ENCODE measurements around the gene CCDC34.
A peak's percentile ranks its signal among the peaks of the same experiment; 100 is the strongest.

Gene CCDC34

DNA sequence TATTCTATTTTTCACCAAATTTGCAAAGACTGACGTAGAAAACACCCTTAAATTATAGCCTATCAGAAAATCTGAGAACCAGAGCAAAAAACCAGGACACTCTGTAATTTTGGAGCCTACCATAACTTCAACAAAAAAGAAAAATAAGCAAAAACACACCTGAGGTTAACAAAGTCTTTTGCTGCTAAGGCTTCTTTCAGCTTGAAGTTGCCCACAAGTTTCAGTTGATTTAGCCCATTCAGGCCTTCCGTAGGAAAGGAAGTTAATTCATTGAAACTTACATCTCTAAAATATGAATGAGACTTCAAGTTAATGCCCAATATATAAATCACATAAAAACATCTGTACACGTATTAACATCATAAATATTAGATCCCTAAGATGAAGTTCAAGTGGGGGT lies 10.4 kb upstream of the CCDC34 start:
- WGBS (ENCODE audit: insufficient coverage): 100% methylated on average over 1 of the region's 3 CpGs
- no peaks in the 10 kb centered on the region for H3K36me3 ChIP-seq (ENCODE audit: control insufficient read depth in 4 of 4, insufficient read depth in 4 of 4, low read length in 3 of 4)
- H3K9me3 ChIP-seq (ENCODE audit: control extremely low read depth in 1 of 5, control insufficient read depth in 4 of 5, insufficient read depth in 2 of 5, low read depth in 1 of 5, low read length in 4 of 5): no peaks in the 10 kb centered on the region
- no peak overlapping the region for H3K4me3 ChIP-seq (ENCODE audit: control insufficient read depth in 1 of 7, extremely low read depth in 1 of 7, insufficient read depth in 4 of 7, low read depth in 2 of 7, low read length in 6 of 7)
- no peak for DNase-seq
- peaks cover 0 to 3% (median 0%) of the 10 kb centered on the region in 4 experiments for H3K4me1 ChIP-seq (ENCODE audit: control extremely low read depth in 1 of 4, control insufficient read depth in 4 of 4, insufficient read depth in 4 of 4, low read length in 3 of 4)
- H3K27me3 ChIP-seq (replicated peaks in 2 of 5; ENCODE audit: control insufficient read depth in 4 of 5, insufficient read depth in 5 of 5, low read length in 4 of 5): no peaks in the 10 kb centered on the region
- POLR2A ChIA-PET: no interaction called here
- CTCF ChIA-PET: no interaction called here
- H3K27ac ChIP-seq (ENCODE audit: insufficient read depth in 1 of 2, low read depth in 1 of 2, low read length in 2 of 2, poor library complexity in 1 of 2, severe bottlenecking in 2 of 2): no peak overlapping the region

DNA sequence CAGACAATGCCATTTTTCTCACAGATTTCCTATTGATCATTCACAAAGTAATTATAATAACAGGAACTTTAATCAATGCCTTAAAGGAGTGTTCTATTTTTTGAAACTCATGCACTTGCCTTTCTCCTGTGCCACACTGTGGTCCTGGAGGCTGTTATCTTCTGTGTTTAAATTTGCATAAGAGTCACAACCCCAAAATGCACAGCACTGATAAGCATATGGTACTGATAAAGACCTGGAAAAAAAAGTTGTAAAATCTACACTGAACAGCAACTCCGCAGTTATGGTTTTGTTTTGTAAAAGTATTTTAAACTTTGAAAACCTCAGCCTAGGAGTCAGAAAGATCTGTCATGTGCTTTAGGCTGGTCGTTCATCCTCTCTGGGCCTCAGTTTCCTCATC lies 9.1 kb upstream of the CCDC34 start:
- no peak overlapping the region for H3K4me3 ChIP-seq (ENCODE audit: control insufficient read depth in 1 of 7, extremely low read depth in 1 of 7, insufficient read depth in 4 of 7, low read depth in 2 of 7, low read length in 6 of 7)
- no peaks in the 10 kb centered on the region for H3K9me3 ChIP-seq (ENCODE audit: control extremely low read depth in 1 of 5, control insufficient read depth in 4 of 5, insufficient read depth in 2 of 5, low read depth in 1 of 5, low read length in 4 of 5)
- no peak overlapping the region for H3K27ac ChIP-seq (ENCODE audit: insufficient read depth in 1 of 2, low read depth in 1 of 2, low read length in 2 of 2, poor library complexity in 1 of 2, severe bottlenecking in 2 of 2)
- H3K36me3 ChIP-seq (ENCODE audit: control insufficient read depth in 4 of 4, insufficient read depth in 4 of 4, low read length in 3 of 4): no peaks in the 10 kb centered on the region
- ChIA-PET CTCF (no interaction called here), POLR2A (no interaction called here)
- WGBS (ENCODE audit: insufficient coverage): 67% methylated on average over 1 of the region's 2 CpGs
- no peaks in the 10 kb centered on the region for H3K27me3 ChIP-seq (replicated peaks in 2 of 5; ENCODE audit: control insufficient read depth in 4 of 5, insufficient read depth in 5 of 5, low read length in 4 of 5)
- H3K4me1 ChIP-seq (ENCODE audit: control extremely low read depth in 1 of 4, control insufficient read depth in 4 of 4, insufficient read depth in 4 of 4, low read length in 3 of 4): peaks cover 0 to 3% (median 0%) of the 10 kb centered on the region in 4 experiments
- DNase-seq: peak; percentile 43 to 70 (median 55)

DNA sequence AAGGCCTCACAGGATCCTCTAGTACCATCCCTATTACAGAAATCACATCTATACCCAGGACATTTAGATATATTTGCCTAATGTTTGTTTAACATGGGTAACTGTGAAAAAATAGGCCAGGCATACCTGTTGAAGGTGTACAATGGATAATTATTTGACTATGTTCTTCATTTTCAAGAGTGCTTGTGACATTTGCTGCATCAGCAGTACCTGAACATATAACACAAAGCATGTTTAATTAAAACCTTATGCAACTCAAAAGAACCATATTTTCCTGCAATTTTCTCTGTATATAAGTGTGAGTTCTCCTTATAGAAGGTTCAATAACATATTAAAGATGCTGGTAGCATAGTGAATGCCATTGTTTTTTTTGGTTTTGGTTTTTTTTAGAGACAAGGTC lies 8.5 kb upstream of the CCDC34 start:
- Histone ChIP-seq H3K4me1 (ENCODE audit: control extremely low read depth in 1 of 4, control insufficient read depth in 4 of 4, insufficient read depth in 4 of 4, low read length in 3 of 4) (peaks cover 0 to 3% (median 0%) of the 10 kb centered on the region in 4 experiments), H3K4me3 (ENCODE audit: control insufficient read depth in 1 of 7, extremely low read depth in 1 of 7, insufficient read depth in 4 of 7, low read depth in 2 of 7, low read length in 6 of 7) (no peak overlapping the region), H3K9me3 (ENCODE audit: control extremely low read depth in 1 of 5, control insufficient read depth in 4 of 5, insufficient read depth in 2 of 5, low read depth in 1 of 5, low read length in 4 of 5) (no peaks in the 10 kb centered on the region), H3K27me3 (replicated peaks in 2 of 5; ENCODE audit: control insufficient read depth in 4 of 5, insufficient read depth in 5 of 5, low read length in 4 of 5) (no peaks in the 10 kb centered on the region), H3K36me3 (ENCODE audit: control insufficient read depth in 4 of 4, insufficient read depth in 4 of 4, low read length in 3 of 4) (no peaks in the 10 kb centered on the region), H3K27ac (ENCODE audit: insufficient read depth in 1 of 2, low read depth in 1 of 2, low read length in 2 of 2, poor library complexity in 1 of 2, severe bottlenecking in 2 of 2) (no peak overlapping the region)
- ChIA-PET CTCF (no interaction called here), POLR2A (no interaction called here)
- no peak for DNase-seq

DNA sequence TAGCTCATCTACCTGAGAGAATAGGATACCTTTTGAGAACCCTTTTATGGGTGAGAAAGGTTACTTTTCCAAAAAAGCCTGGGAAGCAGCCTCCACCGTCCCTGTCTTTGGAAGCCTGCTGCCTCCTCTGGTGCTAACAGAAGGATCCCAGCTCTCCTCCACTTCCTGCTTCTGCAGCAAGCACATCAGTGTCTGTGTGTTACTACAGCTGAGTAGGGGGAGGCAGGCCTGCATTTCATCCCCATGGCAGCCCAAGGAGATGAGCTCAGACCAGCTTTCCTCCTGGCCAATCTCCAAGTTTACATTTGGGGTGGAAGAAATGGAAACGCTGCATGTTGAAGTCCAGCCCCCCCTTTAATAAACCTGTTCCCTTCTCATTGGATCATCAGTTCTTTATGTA lies 7.4 kb upstream of the CCDC34 start:
- H3K36me3 ChIP-seq (ENCODE audit: control insufficient read depth in 4 of 4, insufficient read depth in 4 of 4, low read length in 3 of 4): no peaks in the 10 kb centered on the region
- ChIA-PET CTCF (no interaction called here), POLR2A (no interaction called here)
- H3K4me1 ChIP-seq (ENCODE audit: control extremely low read depth in 1 of 4, control insufficient read depth in 4 of 4, insufficient read depth in 4 of 4, low read length in 3 of 4): peaks cover 0 to 3% (median 0%) of the 10 kb centered on the region in 4 experiments
- H3K27me3 ChIP-seq (replicated peaks in 2 of 5; ENCODE audit: control insufficient read depth in 4 of 5, insufficient read depth in 5 of 5, low read length in 4 of 5): no peaks in the 10 kb centered on the region
- no peaks in the 10 kb centered on the region for H3K9me3 ChIP-seq (ENCODE audit: control extremely low read depth in 1 of 5, control insufficient read depth in 4 of 5, insufficient read depth in 2 of 5, low read depth in 1 of 5, low read length in 4 of 5)
- 86% methylated on average over 1 of the region's 2 CpGs for WGBS (ENCODE audit: insufficient coverage)
- DNase-seq: no peak
- H3K4me3 ChIP-seq (ENCODE audit: control insufficient read depth in 1 of 7, extremely low read depth in 1 of 7, insufficient read depth in 4 of 7, low read depth in 2 of 7, low read length in 6 of 7): no peak overlapping the region
- no peak overlapping the region for H3K27ac ChIP-seq (ENCODE audit: insufficient read depth in 1 of 2, low read depth in 1 of 2, low read length in 2 of 2, poor library complexity in 1 of 2, severe bottlenecking in 2 of 2)

DNA sequence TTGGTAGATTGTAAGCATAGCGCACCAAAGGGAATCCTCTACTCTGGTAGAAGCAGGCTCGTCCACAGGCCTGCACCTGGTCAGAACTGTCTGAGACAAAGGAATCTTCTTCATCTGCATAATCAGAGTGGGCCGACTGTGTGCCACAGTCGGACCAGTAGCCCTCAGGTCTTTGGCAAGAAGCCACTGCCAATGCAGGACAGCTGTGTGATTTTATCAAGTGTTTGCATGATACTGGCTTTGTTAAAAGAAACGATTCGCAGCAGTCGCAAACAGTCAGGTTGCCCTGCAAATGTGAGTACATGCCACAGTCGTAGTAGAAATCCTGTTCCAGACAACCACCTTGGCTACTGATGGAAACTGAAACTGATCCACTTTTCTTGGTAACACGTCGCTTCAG lies 4.9 kb upstream of the CCDC34 start:
- Histone ChIP-seq H3K4me1 (ENCODE audit: control extremely low read depth in 1 of 4, control insufficient read depth in 4 of 4, insufficient read depth in 4 of 4, low read length in 3 of 4) (peaks cover 0 to 11% (median 7%) of the 10 kb centered on the region in 4 experiments), H3K9me3 (ENCODE audit: control extremely low read depth in 1 of 5, control insufficient read depth in 4 of 5, insufficient read depth in 2 of 5, low read depth in 1 of 5, low read length in 4 of 5) (no peaks in the 10 kb centered on the region), H3K27me3 (replicated peaks in 2 of 5; ENCODE audit: control insufficient read depth in 4 of 5, insufficient read depth in 5 of 5, low read length in 4 of 5) (no peaks in the 10 kb centered on the region), H3K36me3 (ENCODE audit: control insufficient read depth in 4 of 4, insufficient read depth in 4 of 4, low read length in 3 of 4) (no peaks in the 10 kb centered on the region), H3K4me3 (ENCODE audit: control insufficient read depth in 1 of 7, extremely low read depth in 1 of 7, insufficient read depth in 4 of 7, low read depth in 2 of 7, low read length in 6 of 7) (no peak overlapping the region), H3K27ac (ENCODE audit: insufficient read depth in 1 of 2, low read depth in 1 of 2, low read length in 2 of 2, poor library complexity in 1 of 2, severe bottlenecking in 2 of 2) (no peak overlapping the region)
- ChIA-PET CTCF (no interaction called here), POLR2A (no interaction called here)
- 98% methylated on average over 10 of the region's 10 CpGs for WGBS (ENCODE audit: insufficient coverage)
- DNase-seq: no peak

DNA sequence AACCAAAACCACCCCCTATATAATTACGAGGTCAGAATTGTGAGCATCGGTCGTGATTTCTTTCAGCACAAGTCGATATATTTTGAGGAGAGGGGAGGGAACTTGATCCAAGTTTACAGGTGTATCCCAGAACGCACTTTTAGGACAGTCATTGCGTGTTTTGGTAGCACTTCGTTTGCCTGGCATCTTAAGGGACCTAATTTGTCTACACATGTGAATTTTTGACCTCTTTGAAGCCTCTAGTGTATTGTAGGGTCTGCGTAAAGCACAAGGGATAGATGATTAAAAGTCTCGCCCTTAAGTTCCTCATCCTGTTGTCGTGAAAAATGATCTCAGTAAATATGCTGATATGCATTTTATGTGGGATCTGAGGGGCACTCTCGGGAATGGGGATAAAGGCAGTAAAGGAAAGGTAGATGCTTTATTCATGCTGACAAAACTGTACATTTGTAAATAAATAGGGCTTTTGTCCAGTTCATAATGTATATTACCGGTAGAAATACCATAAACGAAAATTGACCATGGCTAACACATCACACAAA lies 632 bp upstream of the CCDC34 start:
- H3K36me3 ChIP-seq (ENCODE audit: control insufficient read depth in 4 of 4, insufficient read depth in 4 of 4, low read length in 3 of 4): no peaks in the 10 kb centered on the region
- no peaks in the 10 kb centered on the region for H3K27me3 ChIP-seq (replicated peaks in 2 of 5; ENCODE audit: control insufficient read depth in 4 of 5, insufficient read depth in 5 of 5, low read length in 4 of 5)
- peak overlapping the region; percentile 46 to 79 for H3K27ac ChIP-seq (ENCODE audit: insufficient read depth in 1 of 2, low read depth in 1 of 2, low read length in 2 of 2, poor library complexity in 1 of 2, severe bottlenecking in 2 of 2)
- WGBS (ENCODE audit: insufficient coverage): 25% methylated on average over 11 of the region's 13 CpGs
- no peaks in the 10 kb centered on the region for H3K9me3 ChIP-seq (ENCODE audit: control extremely low read depth in 1 of 5, control insufficient read depth in 4 of 5, insufficient read depth in 2 of 5, low read depth in 1 of 5, low read length in 4 of 5)
- H3K4me1 ChIP-seq (ENCODE audit: control extremely low read depth in 1 of 4, control insufficient read depth in 4 of 4, insufficient read depth in 4 of 4, low read length in 3 of 4): peaks cover 5 to 19% (median 10%) of the 10 kb centered on the region in 4 experiments
- DNase-seq: no peak
- ChIA-PET CTCF (interaction anchor here (1.3 kb wide), 2 partner anchors 28 to 133 kb away, joined by 3 to 4 read pairs; no protein-coding TSS in a partner anchor), POLR2A (interaction anchor here (0.6 kb wide), 1 partner anchor 20 kb away, joined by 3 read pairs; no protein-coding TSS in a partner anchor)
- peak overlapping the region; percentile 62 to 98 (median 86) for H3K4me3 ChIP-seq (ENCODE audit: control insufficient read depth in 1 of 7, extremely low read depth in 1 of 7, insufficient read depth in 4 of 7, low read depth in 2 of 7, low read length in 6 of 7)

DNA sequence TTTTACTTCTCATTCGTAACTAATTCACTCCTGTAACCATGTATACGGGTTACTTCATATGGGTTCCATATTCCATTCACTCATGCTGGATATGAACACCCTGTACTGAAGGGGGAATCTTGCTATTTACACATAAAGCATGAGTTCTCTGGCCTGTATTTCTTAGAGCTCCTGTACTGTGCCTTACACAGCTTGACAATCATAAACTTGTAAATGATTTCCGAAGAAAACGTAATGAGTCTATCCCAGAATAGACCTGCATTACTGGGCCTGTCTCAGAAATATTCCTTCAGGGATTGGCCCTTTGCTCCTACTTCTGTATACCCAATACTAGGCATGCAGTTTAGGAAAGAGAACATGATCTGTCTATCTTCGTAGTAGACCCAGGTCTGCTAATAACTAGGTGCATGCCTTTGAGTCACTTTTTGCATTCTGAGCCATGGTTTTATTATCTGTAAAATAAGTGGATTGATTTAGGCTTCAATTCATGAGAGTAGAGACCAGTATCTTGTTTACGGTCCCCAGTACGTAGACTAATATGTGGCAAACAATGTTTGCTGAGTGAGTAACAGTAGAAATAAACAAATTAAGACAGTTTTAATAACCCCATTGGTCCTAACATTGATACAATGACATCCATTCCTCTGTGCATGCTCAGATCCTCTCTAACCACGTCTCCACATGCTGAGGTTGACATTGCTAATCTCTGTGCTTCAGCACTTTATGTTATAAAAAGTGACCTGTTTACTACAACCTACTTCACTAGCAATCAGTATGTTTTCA lies 1.2 kb downstream of the CCDC34 start:
- POLR2A ChIA-PET: no interaction called here
- peaks cover 5 to 19% (median 10%) of the 10 kb centered on the region in 4 experiments for H3K4me1 ChIP-seq (ENCODE audit: control extremely low read depth in 1 of 4, control insufficient read depth in 4 of 4, insufficient read depth in 4 of 4, low read length in 3 of 4)
- whole genome bisulfite sequencing (ENCODE audit: insufficient coverage): 97% methylated on average over 5 of the region's 8 CpGs
- H3K27me3 ChIP-seq (replicated peaks in 2 of 5; ENCODE audit: control insufficient read depth in 4 of 5, insufficient read depth in 5 of 5, low read length in 4 of 5): no peaks in the 10 kb centered on the region
- no peaks in the 10 kb centered on the region for H3K9me3 ChIP-seq (ENCODE audit: control extremely low read depth in 1 of 5, control insufficient read depth in 4 of 5, insufficient read depth in 2 of 5, low read depth in 1 of 5, low read length in 4 of 5)
- peak overlapping the region in 5 of 7 experiments; percentile 80 to 98 (median 89) for H3K4me3 ChIP-seq (ENCODE audit: control insufficient read depth in 1 of 7, extremely low read depth in 1 of 7, insufficient read depth in 4 of 7, low read depth in 2 of 7, low read length in 6 of 7)
- DNase-seq: peak in 1 of 3 donors; percentile 17
- H3K27ac ChIP-seq (ENCODE audit: insufficient read depth in 1 of 2, low read depth in 1 of 2, low read length in 2 of 2, poor library complexity in 1 of 2, severe bottlenecking in 2 of 2): no peak overlapping the region
- no peaks in the 10 kb centered on the region for H3K36me3 ChIP-seq (ENCODE audit: control insufficient read depth in 4 of 4, insufficient read depth in 4 of 4, low read length in 3 of 4)
- CTCF ChIA-PET: no interaction called here

Measured in common myeloid progenitor, CD34-positive (primary cell).